HL-60 (cell line): Measurements from ENCODE around the gene COTL1.

ENCODE experiments used
- DNase-seq, 2 experiments: peaks; one replicate each; pipeline ENCODE4 v3.0.0-alpha.2; 2010 to 2020; ENCODE audit warnings: low read depth in 1 of 2, low spot score in 1 of 2
- H3K27ac ChIP-seq: fragments of 250-450 bp; sonication (Bioruptor Pico); replicated peaks from 2 replicates; pipeline ENCODE4 v1.5.1; 2020; ENCODE audit warnings: mild to moderate bottlenecking, moderate library complexity
- H3K27me3 ChIP-seq: fragments of 250-450 bp; sonication (Bioruptor Pico); 2 replicates; pipeline ENCODE4 v1.5.1; 2021; ENCODE audit warnings: mild to moderate bottlenecking, moderate library complexity; ENCODE audit not compliant: insufficient read depth, poor library complexity, severe bottlenecking
- H3K4me3 ChIP-seq: replicated peaks from 2 replicates; pipeline ENCODE4 v1.5.1; 2011; ENCODE audit warnings: mild to moderate bottlenecking, control low read depth, low read length; ENCODE audit not compliant: insufficient read depth
- GABPA ChIP-seq: IDR thresholded peaks from 2 replicates; pipeline ENCODE4 v1.6.1; 2012; ENCODE audit warnings: low read depth
- POLR2AphosphoS5 ChIP-seq: IDR thresholded peaks from 2 replicates; pipeline ENCODE4 v1.6.1; 2012; ENCODE audit warnings: low read depth
- REST ChIP-seq: IDR thresholded peaks from 2 replicates; pipeline ENCODE4 v1.6.1; 2012; ENCODE audit warnings: low read depth; ENCODE audit not compliant: insufficient replicate concordance
- SPI1 ChIP-seq: IDR thresholded peaks from 2 replicates; pipeline ENCODE4 v1.6.1; 2012; ENCODE audit warnings: low read depth, mild to moderate bottlenecking, borderline replicate concordance
- TF ChIP-seq, protein P1 (sequence below): IDR thresholded peaks from one replicate; pipeline ENCODE4 v1.5.1; 2011; ENCODE audit warnings: low read length, control low read depth, inconsistent platforms; ENCODE audit not compliant: insufficient read depth

Gene COTL1

DNA sequence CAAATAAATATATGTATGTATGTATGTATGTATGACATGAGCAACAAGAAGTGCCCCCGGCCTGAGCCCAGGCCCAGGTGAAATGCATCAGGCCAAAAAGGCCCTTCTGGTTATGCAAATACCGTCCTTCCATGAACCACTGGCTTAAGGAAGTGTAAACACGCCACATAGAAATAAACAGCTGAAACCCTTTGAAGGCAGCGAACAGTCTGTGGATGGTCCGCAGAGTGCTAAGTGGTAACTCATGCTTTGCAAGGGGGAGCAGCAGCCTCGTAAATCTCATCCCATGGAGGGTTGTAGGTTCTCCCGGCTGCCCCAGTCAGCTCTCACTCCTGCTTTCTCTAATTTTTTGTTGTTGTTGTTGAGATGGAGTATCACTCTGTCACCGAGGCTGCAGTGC is 36.7 kb downstream of the COTL1 start:
- TF ChIP-seq, protein P1, sequence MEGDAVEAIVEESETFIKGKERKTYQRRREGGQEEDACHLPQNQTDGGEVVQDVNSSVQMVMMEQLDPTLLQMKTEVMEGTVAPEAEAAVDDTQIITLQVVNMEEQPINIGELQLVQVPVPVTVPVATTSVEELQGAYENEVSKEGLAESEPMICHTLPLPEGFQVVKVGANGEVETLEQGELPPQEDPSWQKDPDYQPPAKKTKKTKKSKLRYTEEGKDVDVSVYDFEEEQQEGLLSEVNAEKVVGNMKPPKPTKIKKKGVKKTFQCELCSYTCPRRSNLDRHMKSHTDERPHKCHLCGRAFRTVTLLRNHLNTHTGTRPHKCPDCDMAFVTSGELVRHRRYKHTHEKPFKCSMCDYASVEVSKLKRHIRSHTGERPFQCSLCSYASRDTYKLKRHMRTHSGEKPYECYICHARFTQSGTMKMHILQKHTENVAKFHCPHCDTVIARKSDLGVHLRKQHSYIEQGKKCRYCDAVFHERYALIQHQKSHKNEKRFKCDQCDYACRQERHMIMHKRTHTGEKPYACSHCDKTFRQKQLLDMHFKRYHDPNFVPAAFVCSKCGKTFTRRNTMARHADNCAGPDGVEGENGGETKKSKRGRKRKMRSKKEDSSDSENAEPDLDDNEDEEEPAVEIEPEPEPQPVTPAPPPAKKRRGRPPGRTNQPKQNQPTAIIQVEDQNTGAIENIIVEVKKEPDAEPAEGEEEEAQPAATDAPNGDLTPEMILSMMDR: no peak
- TF ChIP-seq POLR2AphosphoS5: no peak
- TF ChIP-seq SPI1: no peak
- no peak for TF ChIP-seq REST
- TF ChIP-seq GABPA: no peak
- no peak overlapping the region for H3K27ac ChIP-seq
- H3K27me3 ChIP-seq: no peaks in the 10 kb centered on the region
- no peak overlapping the region for H3K4me3 ChIP-seq
- no peak for DNase-seq

- no peak for DNase-seq
- H3K4me3 ChIP-seq: no peak overlapping the region
- no peak overlapping the region for H3K27ac ChIP-seq
- TF ChIP-seq REST: no peak
- TF ChIP-seq, protein P1: no peak
- TF ChIP-seq GABPA: no peak
- no peak for TF ChIP-seq POLR2AphosphoS5
- TF ChIP-seq SPI1: no peak
- no peaks in the 10 kb centered on the region for H3K27me3 ChIP-seq
Measured at GRCh38 chr16:84579936-84580335, 37.9 kb downstream of the COTL1 start.

DNA sequence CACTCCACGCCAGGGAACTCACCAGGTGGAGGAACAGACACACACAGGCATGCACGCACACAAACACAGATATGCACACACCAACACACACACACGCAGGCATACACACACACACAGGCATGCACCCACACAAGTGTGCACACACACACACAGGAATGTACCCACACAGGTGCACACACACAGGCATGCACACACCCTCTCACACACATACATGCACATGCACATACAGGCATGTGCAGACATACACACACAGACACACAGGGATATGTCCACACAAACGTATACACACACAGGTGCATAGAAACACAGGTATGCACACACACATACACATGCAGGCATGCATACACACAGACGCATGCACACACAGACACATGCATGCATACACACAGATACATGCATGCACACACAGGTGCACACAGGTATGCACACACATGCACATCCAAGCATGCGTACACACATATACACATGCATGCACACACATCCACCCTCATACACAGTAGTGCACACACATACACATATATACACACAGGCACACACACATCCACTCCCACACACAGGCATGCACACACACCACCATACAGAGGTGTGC is 39.2 kb downstream of the COTL1 start:
- Histone ChIP-seq H3K27ac (no peak overlapping the region), H3K27me3 (no peaks in the 10 kb centered on the region), H3K4me3 (no peak overlapping the region)
- no peak for DNase-seq
- TF ChIP-seq SPI1: no peak
- TF ChIP-seq POLR2AphosphoS5: no peak; the same call in 1 of the 2 replicates
- no peak for TF ChIP-seq REST
- TF ChIP-seq, protein P1: no peak
- no peak for TF ChIP-seq GABPA
